Esophagus muscularis mucosa (tissue), 3 donors: Measurements from ENCODE around the gene OAS3.

Source experiments
- CTCF ChIP-seq, 3 experiments: fragments of 200-600 bp in 2 of 3; fragments of 450-650 bp in 1 of 3; sonication (generic) in 2 of 3; IDR thresholded peaks; one replicate each; pipeline ENCODE4 v1.5.1; 2017 to 2019; ENCODE audit warnings: antibody characterized with exemption in 3 of 3, mild to moderate bottlenecking in 2 of 3, moderate library complexity in 1 of 3
- EP300 ChIP-seq: sonication (generic); formaldehyde crosslinking; IDR thresholded peaks from one replicate; pipeline ENCODE4 v1.6.1; 2017; ENCODE audit warnings: antibody characterized with exemption

- TF ChIP-seq EP300 (no peak), CTCF (IDR thresholded peaks at IDR 0.05) (no peak)
Observed at GRCh38 chr12:112948806-112949205, 10.5 kb downstream of the OAS3 start.
